GM23338 (cell line): Measurements from ENCODE around the gene TP53I3. TPM values are rescaled to one million over a fixed set of nuclear protein-coding genes. Genes with fewer than 3 reads are reported as not detected.

ENCODE experiments used
- ATAC-seq: fragments of 200-7000 bp; cut with Tn5 transposase; 3 replicates; pipeline ENCODE4 v1.9.1; 2020
- DNase-seq: peaks from one replicate; pipeline ENCODE4 v3.0.0-alpha.2; 2015; ENCODE audit warnings: low spot score
- H2AFZ ChIP-seq: fragments of 200-600 bp; sonication (generic); 2 replicates; pipeline ENCODE4 v1.8.0; 2016; ENCODE audit warnings: antibody characterized with exemption, mild to moderate bottlenecking, moderate library complexity
- H3F3A ChIP-seq: fragments of 200-600 bp; sonication (generic); replicated peaks from 2 replicates; pipeline ENCODE4 v1.8.0; 2017; ENCODE audit warnings: antibody characterized with exemption, mixed run types, low read depth
- H3K27ac ChIP-seq: fragments of 200-600 bp; sonication (generic); 2 replicates; pipeline ENCODE4 v1.6.1; 2016; ENCODE audit warnings: low read depth
- H3K27me3 ChIP-seq: fragments of 200-600 bp; sonication (generic); 2 replicates; pipeline ENCODE4 v1.8.0; 2016; ENCODE audit warnings: mild to moderate bottlenecking, mixed run types, moderate library complexity; ENCODE audit not compliant: insufficient read depth
- H3K36me3 ChIP-seq: fragments of 200-600 bp; sonication (generic); 2 replicates; pipeline ENCODE4 v1.8.0; 2016; ENCODE audit warnings: mild to moderate bottlenecking; ENCODE audit not compliant: insufficient read depth
- H3K4me1 ChIP-seq: fragments of 200-600 bp; sonication (generic); 2 replicates; pipeline ENCODE4 v1.8.0; 2016; ENCODE audit warnings: mild to moderate bottlenecking, moderate library complexity; ENCODE audit not compliant: insufficient read depth
- H3K4me2 ChIP-seq: fragments of 200-600 bp; sonication (generic); 2 replicates; pipeline ENCODE4 v1.7.1; 2017; ENCODE audit warnings: mixed run types
- H3K4me3 ChIP-seq: fragments of 200-600 bp; sonication (generic); 2 replicates; pipeline ENCODE4 v1.6.1; 2016; ENCODE audit warnings: mixed run types
- H3K79me2 ChIP-seq: fragments of 200-600 bp; sonication (generic); replicated peaks from 2 replicates; pipeline ENCODE4 v1.8.0; 2017; ENCODE audit warnings: mild to moderate bottlenecking; ENCODE audit not compliant: insufficient read depth
- H3K9me2 ChIP-seq: fragments of 200-600 bp; sonication (generic); 2 replicates; pipeline ENCODE4 v1.8.0; 2017; ENCODE audit not compliant: insufficient read depth
- H4K20me1 ChIP-seq: fragments of 200-600 bp; sonication (generic); replicated peaks from 2 replicates; pipeline ENCODE4 v1.8.0; 2017; ENCODE audit warnings: mild to moderate bottlenecking; ENCODE audit not compliant: insufficient read depth
- H3K27ac Mint-ChIP-seq: 2 replicates; pipeline ENCODE4 v1.8.0; 2020; ENCODE audit warnings: inconsistent platforms, mild to moderate bottlenecking, moderate library complexity, mixed read lengths
- H3K27me3 Mint-ChIP-seq: 3 replicates; pipeline ENCODE4 v1.8.0; 2022; ENCODE audit warnings: low read depth, mild to moderate bottlenecking, moderate library complexity, mixed read lengths, inconsistent platforms; ENCODE audit not compliant: insufficient read depth, poor library complexity
- H3K36me3 Mint-ChIP-seq: 3 replicates; pipeline ENCODE4 v1.8.0; 2021; ENCODE audit warnings: low read depth, mild to moderate bottlenecking, inconsistent platforms, moderate library complexity, mixed read lengths
- H3K4me1 Mint-ChIP-seq: 3 replicates; pipeline ENCODE4 v1.8.0; 2020; ENCODE audit warnings: mild to moderate bottlenecking, inconsistent platforms, mixed read lengths
- H3K4me3 Mint-ChIP-seq: 3 replicates; pipeline ENCODE4 v1.8.0; 2021; ENCODE audit warnings: moderate library complexity, mild to moderate bottlenecking, inconsistent platforms, mixed read lengths
- H3K9me3 Mint-ChIP-seq: 3 replicates; pipeline ENCODE4 v1.8.0; 2020; ENCODE audit warnings: moderate library complexity, mild to moderate bottlenecking, inconsistent platforms, mixed read lengths
- EZH2phosphoT487 ChIP-seq: fragments of 200-600 bp; sonication (generic); IDR thresholded peaks from one replicate; pipeline ENCODE4 v1.8.1; 2018; ENCODE audit warnings: antibody characterized with exemption; ENCODE audit not compliant: unreplicated experiment
- NANOG ChIP-seq: IDR thresholded peaks from 2 replicates; pipeline ENCODE4 v1.6.1; 2016; ENCODE audit warnings: antibody characterized with exemption, borderline replicate concordance
- POLR2AphosphoS5 ChIP-seq: IDR thresholded peaks from 2 replicates; pipeline ENCODE4 v1.6.1; 2016; ENCODE audit warnings: antibody characterized with exemption, low read depth
- STAT1 ChIP-seq: IDR thresholded peaks from one replicate; pipeline ENCODE4 v1.6.1; 2016; ENCODE audit warnings: antibody characterized with exemption; ENCODE audit not compliant: unreplicated experiment
- ZNF114 ChIP-seq: fragments of 250-450 bp; sonication (Bioruptor Pico); IDR thresholded peaks from 2 replicates; pipeline ENCODE4 v1.5.0; 2020; ENCODE audit warnings: mild to moderate bottlenecking, moderate library complexity
- ZNF462 ChIP-seq: fragments of 250-450 bp; sonication (Bioruptor Pico); IDR thresholded peaks from 2 replicates; pipeline ENCODE4 v1.5.0; 2020; ENCODE audit warnings: mild to moderate bottlenecking, moderate library complexity
- polyA plus RNA-seq: library from polyadenylated mRNA; unstranded; fragments of >200 nt; fragmentation: Nextera tagmentation; extraction: Ambion mirVana; gene quantifications from 2 replicates; pipeline ENCODE4 v1.2.1, GENCODE V29; 2016
- total RNA-seq: library from RNA; depleted of rRNA; stranded (reverse); fragments of >200 nt; shearing (Covaris generic); gene quantifications from 2 replicates; pipeline ENCODE4 v1.2.3, GENCODE V29; 2014

The TP53I3 gene
- total and polyA plus RNA-seq, 2 experiments from 2014 or later: 27.8 to 36.5 TPM

- H2AFZ ChIP-seq: peak overlapping the region; percentile 83
- Mint-ChIP-seq H3K9me3 (no peaks in the 10 kb centered on the region), H3K27me3 (peaks cover 10% of the 10 kb centered on the region), H3K27ac (peak overlapping the region; percentile 93; the same call in 1 of the 2 replicates), H3K36me3 (peaks cover 35% of the 10 kb centered on the region), H3K4me3 (peak overlapping the region; percentile 86), H3K4me1 (peaks cover 19% of the 10 kb centered on the region)
- H3K27ac ChIP-seq: peak overlapping the region; percentile 96
- H3K4me2 ChIP-seq: peak overlapping the region; percentile 74
- peaks cover 12% of the 10 kb centered on the region for H3K36me3 ChIP-seq
- H4K20me1 ChIP-seq: no peaks in the 10 kb centered on the region
- DNase-seq (peak; percentile 52), ATAC-seq (no peak; the same call in 2 of the 3 replicates)
- no peaks in the 10 kb centered on the region for H3K27me3 ChIP-seq
- H3K4me3 ChIP-seq: peak overlapping the region; percentile 57
- peaks cover 4% of the 10 kb centered on the region for H3K79me2 ChIP-seq
- H3K4me1 ChIP-seq: peaks cover 11% of the 10 kb centered on the region
- H3K9me2 ChIP-seq: no peaks in the 10 kb centered on the region
- peaks cover 12% of the 10 kb centered on the region; the same call in 1 of the 2 replicates for H3F3A ChIP-seq
- TF ChIP-seq ZNF114 (no peak), STAT1 (no peak), NANOG (no peak), POLR2AphosphoS5 (no peak), ZNF462 (no peak), EZH2phosphoT487 (no peak)
These were observed 511 bp upstream of the TP53I3 start for GRCh38 chr2:24085200-24085489.
